HG03571 (cell line): ENCODE results near the gene GGPS1.
"Not testable (repeated sequence)": the region's sequence is repeated elsewhere in the genome, so short reads cannot be mapped to it uniquely, and the experiment has no call there.

Experiments used
- ATAC-seq: cut with Tn5 transposase; IDR thresholded peaks from one replicate; pipeline ENCODE4 v1.9.1; 2021; ENCODE audit not compliant: unreplicated experiment

GGPS1 gene

DNA sequence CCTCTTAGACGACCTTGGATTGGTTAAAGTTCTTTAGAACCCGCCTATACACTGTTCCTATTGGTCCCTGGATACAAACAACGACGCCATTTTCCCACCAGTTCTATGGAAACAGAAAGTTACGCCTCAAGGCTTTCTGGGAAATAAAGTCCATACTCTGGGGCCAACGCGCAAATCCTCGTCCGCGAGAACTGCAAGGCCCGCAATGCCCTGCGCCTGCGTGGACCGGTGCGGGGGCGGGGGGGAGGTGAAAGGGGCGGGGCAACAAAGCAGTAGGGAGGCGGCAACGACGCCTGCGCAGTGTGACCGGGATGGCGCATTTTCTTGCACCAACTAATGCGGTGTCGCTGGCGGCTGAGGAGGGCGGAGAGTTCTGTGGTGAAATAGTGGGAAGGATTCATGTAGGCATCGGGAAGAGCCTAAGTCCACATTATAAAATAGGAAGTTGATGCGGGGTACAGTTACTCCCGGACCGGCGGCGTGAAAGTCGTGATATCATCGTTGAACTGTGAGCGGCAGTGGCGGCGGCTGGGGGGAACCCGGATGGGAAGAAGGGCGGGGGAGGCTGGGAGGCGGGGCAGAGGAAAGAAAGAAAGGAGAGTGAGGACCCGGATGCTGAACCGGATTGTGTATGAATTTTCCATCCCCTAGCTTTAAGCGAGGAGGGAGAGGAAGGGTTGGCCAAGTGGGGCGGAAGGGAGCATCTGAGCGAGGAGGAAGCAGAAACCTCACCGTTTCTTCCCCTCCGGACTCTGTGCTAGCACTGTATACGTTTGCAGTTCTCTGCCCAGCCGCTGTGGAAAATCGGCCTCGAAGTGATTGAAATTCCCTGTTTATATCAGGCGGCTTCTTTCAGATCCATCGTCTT lies at the start of gene GGPS1:
GGPS1 (plus strand) TSS at position 300 of the 868 bp plus-strand sequence. CDS start 6,695 bp downstream, outside the sequence.
- peak; percentile 57 for ATAC-seq

- ATAC-seq, result no peak
These were observed 49.5 kb upstream of the GGPS1 start for GRCh38 chr1:235278915-235279292.

GRCh38 chr1:235279694-235280093 lies 48.7 kb upstream of the GGPS1 start:
- ATAC-seq, result no peak

- ATAC-seq, result no peak
These were observed 47.9 kb upstream of the GGPS1 start for GRCh38 chr1:235280467-235280866.

DNA sequence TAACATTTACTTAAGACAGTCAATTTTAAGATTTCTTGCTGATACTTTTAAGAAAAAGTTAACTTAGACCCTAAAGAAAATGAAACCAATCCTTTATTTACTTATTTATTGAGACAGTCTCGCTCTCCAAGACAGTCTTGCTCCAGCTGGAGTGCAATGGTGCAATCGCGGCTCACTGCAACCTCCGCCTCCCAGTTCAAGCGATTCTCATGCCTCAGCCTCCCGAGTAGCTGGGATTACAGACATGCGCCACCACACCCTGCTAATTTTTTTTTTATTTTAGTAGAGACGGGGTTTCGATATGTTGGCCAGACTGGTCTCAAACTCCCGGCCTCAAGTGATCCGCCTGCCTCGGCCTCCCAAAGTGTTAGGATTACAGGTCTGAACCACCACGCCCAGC lies 44.7 kb upstream of the GGPS1 start:
- ATAC-seq, result not testable (repeated sequence)

GRCh38 chr1:235284231-235284769 lies 44.1 kb upstream of the GGPS1 start:
- ATAC-seq, result no peak

DNA sequence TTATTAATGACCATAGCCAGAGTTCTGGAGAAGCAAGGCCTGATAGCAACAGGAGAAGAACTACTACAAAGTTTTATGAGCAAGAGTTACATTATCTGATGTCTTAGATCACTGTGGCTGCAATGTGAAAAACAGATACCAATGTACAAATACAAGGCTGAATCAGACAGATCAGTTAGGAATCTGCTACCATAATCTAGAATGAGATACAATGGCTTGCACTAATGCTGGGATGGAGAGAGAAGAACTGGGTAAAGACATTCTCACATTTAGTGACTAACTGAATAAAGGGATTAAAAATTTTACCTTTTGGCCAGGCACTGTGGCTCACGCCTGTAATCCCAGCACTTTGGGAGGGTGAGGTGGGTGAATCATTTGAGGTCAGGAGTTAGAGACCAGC lies 41.7 kb upstream of the GGPS1 start:
- no peak for ATAC-seq

GRCh38 chr1:235287208-235287882 lies 41.0 kb upstream of the GGPS1 start:
- no peak for ATAC-seq

- ATAC-seq, result no peak
These were observed 38.3 kb upstream of the GGPS1 start for GRCh38 chr1:235289859-235290739.

GRCh38 chr1:235290740-235291502 lies 37.4 kb upstream of the GGPS1 start:
- no peak for ATAC-seq

DNA sequence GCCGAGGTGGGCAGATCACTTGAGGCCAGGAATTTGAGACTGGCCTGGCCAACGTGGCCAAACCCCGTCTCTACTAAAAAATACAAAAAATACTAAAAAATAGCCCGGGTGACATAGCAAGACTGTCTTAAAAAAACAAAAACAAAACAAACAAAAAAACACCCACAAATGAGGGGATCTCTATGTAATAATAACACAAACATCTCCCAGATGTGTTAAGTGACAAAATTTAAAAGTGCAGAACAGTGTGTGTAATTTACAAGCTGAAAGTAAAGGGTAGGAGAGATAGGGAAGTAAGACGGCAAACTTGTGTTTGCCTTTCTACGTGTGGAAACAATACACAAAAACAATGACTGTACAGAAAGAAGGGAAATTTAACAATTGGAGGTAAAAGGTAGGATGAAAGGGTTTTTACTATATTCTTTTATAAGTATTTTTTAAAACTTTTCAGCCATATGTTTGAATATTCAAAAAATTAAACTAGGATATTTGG lies 36.7 kb upstream of the GGPS1 start:
- no peak for ATAC-seq

DNA sequence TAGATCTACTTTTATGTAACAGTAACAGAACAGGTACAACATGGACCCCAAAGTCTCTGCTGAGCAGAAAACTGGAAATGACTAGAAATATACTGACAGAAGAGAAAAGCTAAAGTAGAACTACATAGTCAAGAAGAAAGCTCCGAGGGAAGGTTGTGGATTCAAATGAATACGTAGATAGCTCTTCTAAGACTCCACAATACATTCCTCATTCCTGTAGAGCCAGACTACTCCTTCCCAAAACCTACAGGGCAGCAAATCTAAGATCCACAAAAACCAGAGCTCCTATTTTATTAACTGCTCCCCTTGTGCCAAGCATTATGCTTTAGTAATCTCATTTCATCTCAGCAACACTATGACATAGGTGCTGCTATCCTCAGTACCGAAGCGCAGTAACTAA lies 35.6 kb upstream of the GGPS1 start:
- ATAC-seq, result no peak

DNA sequence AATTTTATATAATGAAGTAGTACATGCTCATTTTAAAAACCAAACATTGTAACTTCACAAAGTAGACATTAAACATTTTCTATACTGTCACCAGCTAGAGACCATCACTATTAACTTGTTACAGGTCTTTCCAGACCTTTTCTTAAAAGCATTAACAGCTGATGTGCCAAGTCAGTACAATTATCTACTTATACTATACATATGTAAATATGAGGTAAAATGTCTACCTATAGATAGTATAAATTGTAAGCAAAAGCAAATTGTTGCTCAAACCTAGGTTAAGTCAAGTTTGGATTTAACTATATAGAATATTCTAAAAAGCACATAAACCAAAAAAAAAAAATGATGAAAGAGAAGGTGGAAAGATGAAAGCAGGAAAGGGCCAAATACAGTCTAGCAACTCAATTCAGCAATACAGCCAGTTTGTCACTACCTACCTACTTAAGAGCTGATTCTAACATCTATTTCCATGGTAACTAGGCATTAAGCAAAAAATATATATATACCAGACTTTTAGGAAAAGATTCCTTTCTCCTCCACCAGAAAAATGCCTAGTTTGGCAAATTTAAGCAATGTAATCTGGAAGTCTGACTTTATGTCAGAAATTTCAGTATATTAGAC lies 34.9 kb upstream of the GGPS1 start:
- ATAC-seq, result no peak

GRCh38 chr1:235295902-235296350 lies 32.4 kb upstream of the GGPS1 start:
- ATAC-seq, result no peak

DNA sequence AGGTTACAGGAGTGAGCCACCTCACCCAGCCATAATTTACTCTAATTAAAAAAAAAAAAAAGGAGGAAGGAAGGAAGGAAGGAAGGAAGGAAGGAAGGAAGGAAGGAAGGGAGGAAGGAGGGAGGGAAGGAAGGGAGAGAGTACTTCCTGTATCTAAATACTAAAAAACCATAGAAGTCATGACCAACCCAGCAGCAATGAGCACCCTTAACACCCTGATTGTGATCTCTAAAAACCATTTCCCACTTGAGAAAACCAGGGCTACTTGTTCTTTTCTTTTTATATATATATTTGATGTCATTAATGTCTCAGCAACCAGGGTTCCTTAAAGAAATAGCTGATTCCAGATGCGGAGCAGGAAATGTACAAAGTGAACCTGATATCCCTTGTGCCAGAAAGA lies 31.6 kb upstream of the GGPS1 start:
- ATAC-seq, result no peak

DNA sequence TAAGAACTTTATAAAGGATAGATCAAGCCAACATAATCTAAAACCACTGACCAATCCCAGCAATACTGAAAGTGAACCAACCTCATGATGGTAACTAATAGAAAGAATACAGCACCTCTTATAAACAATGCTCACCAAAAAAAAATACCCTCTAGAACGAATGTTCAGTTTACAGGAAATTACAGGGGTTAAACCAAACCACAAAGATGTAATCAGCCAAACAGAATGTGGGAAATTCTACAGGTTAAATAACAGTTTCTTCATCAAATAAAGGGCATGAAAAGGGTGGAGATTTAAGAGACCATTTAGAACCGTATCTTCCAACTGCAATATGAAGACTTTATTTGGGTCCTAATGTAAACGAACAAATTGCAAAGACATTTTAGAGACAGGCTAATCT lies 30.8 kb upstream of the GGPS1 start:
- ATAC-seq, result no peak

- no peak for ATAC-seq
These were observed 29.6 kb upstream of the GGPS1 start for GRCh38 chr1:235298758-235299157.

DNA sequence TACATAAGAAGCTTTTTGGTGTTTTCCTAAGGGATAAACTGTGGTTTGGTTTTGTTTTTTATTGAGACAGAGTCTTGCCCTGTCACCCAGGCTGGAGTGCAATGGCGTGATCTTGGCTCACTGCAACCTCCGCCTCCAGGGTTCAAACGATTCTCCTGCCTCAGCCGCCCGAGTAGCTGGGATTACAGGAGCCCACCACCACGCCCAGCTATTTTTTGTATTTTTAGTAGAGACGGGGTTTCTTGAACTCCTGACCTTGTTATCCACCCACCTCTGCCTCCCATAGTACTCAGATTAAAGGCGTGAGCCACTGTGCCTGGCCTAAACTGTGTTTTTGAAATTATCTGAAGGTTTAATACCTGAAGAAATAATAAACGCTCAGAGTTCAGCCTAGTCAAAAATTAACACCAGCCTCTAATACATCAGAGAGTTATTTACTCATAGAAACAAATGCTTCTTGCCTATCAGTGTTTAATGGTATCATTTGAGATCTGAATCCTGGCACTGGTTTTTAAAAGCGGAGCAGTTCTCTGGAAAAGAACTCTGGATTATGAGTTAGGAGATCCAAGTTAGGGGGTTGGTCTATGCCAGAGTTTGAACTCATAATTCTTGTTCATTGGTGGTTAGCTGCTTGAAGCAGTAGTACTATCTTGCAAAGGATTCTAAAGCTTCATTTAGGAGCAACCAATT lies 29.1 kb upstream of the GGPS1 start:
- no peak for ATAC-seq

GRCh38 chr1:235302143-235302542 lies 26.2 kb upstream of the GGPS1 start:
- no peak for ATAC-seq
